ENCODE results near the gene SETD9. TPM values are rescaled to one million over a fixed set of nuclear protein-coding genes. Genes with fewer than 3 reads are reported as not detected.

Gene SETD9
- total and polyA plus RNA-seq, 2 of the 13 experiments (the other 11 are each of a cell fraction or from before 2014, with no cell fraction given), result 4.8 to 17.8 TPM

DNA sequence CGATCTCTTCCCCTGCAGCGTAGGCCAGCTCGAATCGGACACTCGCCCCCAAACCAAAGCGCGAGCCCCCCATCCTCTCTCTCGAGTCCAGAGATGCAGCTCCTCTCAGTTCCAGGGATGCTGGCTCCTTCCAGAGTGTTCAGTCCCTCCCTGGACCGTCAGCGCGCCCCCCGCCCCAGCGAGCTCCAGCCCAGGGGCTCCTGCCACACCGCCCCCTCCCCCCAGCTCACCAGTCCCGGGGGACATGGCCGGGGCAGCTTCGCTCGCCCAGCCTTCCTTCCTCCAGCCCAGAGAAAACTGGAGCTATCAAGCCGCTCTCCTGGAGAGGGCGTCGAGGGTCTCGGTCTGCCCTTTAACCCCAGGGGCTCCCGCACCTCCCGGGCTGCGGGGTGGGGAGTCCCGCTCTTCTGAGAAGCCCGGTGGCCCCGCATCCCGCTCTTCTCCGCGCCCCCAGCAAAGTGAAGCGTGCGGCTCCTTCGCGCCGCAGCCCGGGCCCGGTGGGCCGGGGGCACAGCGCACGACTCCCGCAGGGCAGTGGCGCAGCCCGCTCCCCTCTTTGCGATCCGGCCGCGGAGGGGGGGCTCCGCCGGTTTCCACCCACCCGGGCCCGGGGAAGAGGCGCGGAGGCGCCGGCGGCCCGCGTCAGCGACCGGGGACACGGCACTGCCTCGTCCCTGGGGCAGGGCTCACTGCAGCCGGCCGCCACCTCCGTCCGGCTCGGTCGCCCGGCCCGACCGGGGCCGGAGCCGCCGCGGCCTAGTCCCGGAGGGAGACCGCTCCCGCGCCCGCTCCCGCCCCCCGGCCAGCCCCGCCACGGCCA, 41.9 kb downstream of the SETD9 start (continued):
- TF ChIP-seq, protein P1, sequence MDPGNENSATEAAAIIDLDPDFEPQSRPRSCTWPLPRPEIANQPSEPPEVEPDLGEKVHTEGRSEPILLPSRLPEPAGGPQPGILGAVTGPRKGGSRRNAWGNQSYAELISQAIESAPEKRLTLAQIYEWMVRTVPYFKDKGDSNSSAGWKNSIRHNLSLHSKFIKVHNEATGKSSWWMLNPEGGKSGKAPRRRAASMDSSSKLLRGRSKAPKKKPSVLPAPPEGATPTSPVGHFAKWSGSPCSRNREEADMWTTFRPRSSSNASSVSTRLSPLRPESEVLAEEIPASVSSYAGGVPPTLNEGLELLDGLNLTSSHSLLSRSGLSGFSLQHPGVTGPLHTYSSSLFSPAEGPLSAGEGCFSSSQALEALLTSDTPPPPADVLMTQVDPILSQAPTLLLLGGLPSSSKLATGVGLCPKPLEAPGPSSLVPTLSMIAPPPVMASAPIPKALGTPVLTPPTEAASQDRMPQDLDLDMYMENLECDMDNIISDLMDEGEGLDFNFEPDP (CRISPR knock-in tag; conservative IDR thresholded peaks at IDR 0.05), result no peak
- TF ChIP-seq SMAD9 (CRISPR knock-in tag; IDR thresholded peaks at IDR 0.05) (no peak), CBX2 (IDR thresholded peaks at IDR 0.05; ENCODE audit: low read depth, low read length) (no peak), CBX2 (CRISPR knock-in tag; IDR thresholded peaks at IDR 0.05; ENCODE audit: low read depth) (no peak), ASH2L (IDR thresholded peaks at IDR 0.05; ENCODE audit: insufficient read length, low read depth, low read length) (peak; percentile 54)

DNA sequence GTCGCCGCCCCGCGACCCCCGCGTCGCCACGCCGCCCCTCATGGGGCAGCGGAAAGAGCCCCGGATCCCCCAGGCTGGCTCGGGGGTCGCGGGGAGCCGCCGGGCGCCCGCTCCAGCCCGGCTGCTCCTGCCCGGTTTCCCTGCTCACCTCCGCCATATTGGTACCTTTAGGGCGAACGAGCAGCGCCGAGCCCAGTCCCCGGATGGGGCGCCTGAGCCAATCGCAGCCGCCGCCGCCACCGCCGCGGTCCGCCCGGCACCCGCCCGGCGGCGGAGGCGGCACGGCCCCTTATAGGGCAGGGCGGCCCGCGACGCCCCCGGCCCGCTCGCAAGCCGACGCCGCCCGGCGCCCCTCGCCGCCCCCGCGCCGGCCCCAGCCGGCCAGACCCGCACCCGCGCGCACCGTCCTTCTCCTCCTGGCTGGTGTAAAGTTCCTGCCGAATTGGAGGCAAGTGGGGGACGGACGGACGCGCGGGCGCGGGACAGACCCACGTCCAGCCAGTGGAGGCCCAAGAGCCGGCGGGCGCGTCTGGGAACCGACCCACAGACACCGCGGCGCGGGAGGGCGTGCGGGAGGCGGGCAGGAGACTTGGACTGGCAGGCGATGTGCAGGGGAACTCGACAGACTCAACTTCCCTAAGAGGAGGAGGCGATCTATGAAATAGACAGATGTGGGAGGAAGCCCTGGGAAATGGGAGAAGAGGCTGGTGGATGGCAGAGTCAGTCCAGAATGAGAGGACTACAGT, 42.7 kb downstream of the SETD9 start, which contains the start of gene MIER3:
Gene MIER3 (minus strand): TSS at position 178 of the 746 bp plus-strand sequence. CDS start 21 bp downstream, at position 157.
- ATAC-seq (peak; percentile 95), DNase-seq (ENCODE audit: low spot score) (peak; percentile 43), FAIRE-seq (no peak)
- Histone ChIP-seq H3K4me1 (ENCODE audit: insufficient read depth, low read length) (peaks cover 31% of the 10 kb centered on the region), H3K9ac (ENCODE audit: insufficient read depth, low read depth, low read length) (peak within 1 kb of the TSS; percentile 83), H2AFZ (ENCODE audit: low read length) (peak within 1 kb of the TSS; percentile 83), H3K36me3 (replicated peaks in 1 of 2; ENCODE audit: control insufficient read depth in 1 of 2, insufficient read depth in 2 of 2, low read length in 2 of 2) (0 out of 5 replicates have a peak, but pooled peaks cover 0 to 4% of the 10 kb centered on the region in 2 experiments), H3K4me2 (ENCODE audit: low read depth, low read length) (peak within 1 kb of the TSS; percentile 99), H4K20me1 (ENCODE audit: insufficient read depth, low read length) (0 out of 2 replicates have a peak, but pooled peaks cover 7% of the 10 kb centered on the region), H3K27me3 (ENCODE audit: control insufficient read depth in 1 of 2, insufficient read depth in 2 of 2, low read length in 2 of 2) (no peaks in the 10 kb centered on the region; a peak in 1 of 5 replicates), H3K9me3 (ENCODE audit: low read length) (no peaks in the 10 kb centered on the region), H3K79me2 (ENCODE audit: insufficient read depth, low read length) (peaks cover 23% of the 10 kb centered on the region), H3K4me3 (replicated peaks in 1 of 3; ENCODE audit: insufficient read depth in 1 of 3, low read depth in 2 of 3, low read length in 3 of 3) (peak within 1 kb of the TSS; percentile 90 to 95 (median 91)), H3K27ac (ENCODE audit: extremely low read length, insufficient read depth, low read length) (peak within 1 kb of the TSS; percentile 72)
- POLR2A ChIA-PET, result no interaction called here
- WGBS (ENCODE audit: low lambda C conversion rate), result under 1% methylated on average over 18 of the region's 89 CpGs
- BruUV-seq (replicated peaks), result no TSS peak
- intact Hi-C loops (cut with micrococcal nuclease; ENCODE audit: unreplicated experiment) (loop anchor here (2.0 to 5.0 kb wide), 2 partner anchors 40 to 131 kb away; no protein-coding TSS in a partner anchor), in situ Hi-C loops (cut with HindIII; ENCODE audit: extremely low pct_ligation_motif_present, low pct_unique_long_range_greater_than_20kb) (loop anchor here (25.0 kb wide), 1 partner anchor 185 kb away; no protein-coding TSS in a partner anchor)
- CTCF ChIA-PET (ENCODE audit: low intra/inter-chr PET ratio, low total read pairs), result no interaction called here
- TF ChIP-seq ZNF724P (CRISPR knock-in tag; IDR thresholded peaks at IDR 0.05; ENCODE audit: borderline replicate concordance) (no peak), ZNF777 (CRISPR knock-in tag; IDR thresholded peaks at IDR 0.05) (peak; percentile 78), SALL1 (CRISPR knock-in tag; IDR thresholded peaks at IDR 0.05) (no peak), ZFP62 (CRISPR knock-in tag; IDR thresholded peaks at IDR 0.05) (no peak), ESRRA (CRISPR knock-in tag; IDR thresholded peaks at IDR 0.05; ENCODE audit: low read depth) (no peak), ZNF530 (CRISPR knock-in tag; IDR thresholded peaks at IDR 0.05; ENCODE audit: low read depth) (no peak), NAIF1 (CRISPR knock-in tag; IDR thresholded peaks at IDR 0.05; ENCODE audit: borderline replicate concordance) (no peak), YY1 (IDR thresholded peaks at IDR 0.05; ENCODE audit: insufficient read depth, insufficient replicate concordance, low read depth, low read length) (peak; percentile 94), ZNF614 (CRISPR knock-in tag; IDR thresholded peaks at IDR 0.05; ENCODE audit: borderline replicate concordance) (no peak), ZNF441 (CRISPR knock-in tag; IDR thresholded peaks at IDR 0.05; ENCODE audit: borderline replicate concordance) (no peak), RXRB (CRISPR knock-in tag; IDR thresholded peaks at IDR 0.05; ENCODE audit: borderline replicate concordance) (no peak), RBM22 (optimal IDR thresholded peaks at IDR 0.05; ENCODE audit: low read length) (no peak)
- TF ChIP-seq, protein P2, sequence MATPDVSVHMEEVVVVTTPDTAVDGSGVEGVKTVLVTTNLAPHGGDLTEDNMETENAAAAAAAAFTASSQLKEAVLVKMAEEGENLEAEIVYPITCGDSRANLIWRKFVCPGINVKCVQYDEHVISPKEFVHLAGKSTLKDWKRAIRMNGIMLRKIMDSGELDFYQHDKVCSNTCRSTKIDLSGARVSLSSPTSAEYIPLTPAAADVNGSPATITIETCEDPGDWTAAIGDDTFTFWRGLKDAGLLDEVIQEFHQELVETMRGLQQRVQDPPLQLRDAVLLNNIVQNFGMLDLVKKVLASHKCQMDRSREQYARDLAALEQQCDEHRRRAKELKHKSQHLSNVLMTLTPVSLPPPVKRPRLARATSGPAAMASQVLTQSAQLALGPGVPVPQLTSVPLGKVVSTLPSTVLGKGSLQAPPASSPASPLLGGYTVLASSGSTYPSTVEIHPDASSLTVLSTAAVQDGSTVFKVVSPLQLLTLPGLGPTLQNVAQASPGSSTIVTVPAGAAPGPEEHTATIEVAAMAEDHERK (CRISPR knock-in tag; IDR thresholded peaks at IDR 0.05; ENCODE audit: low read depth), result no peak

Data from HepG2 (cell line).